ENCODE measurements around the gene ARHGEF35.
A peak's percentile ranks its signal among the peaks of the same experiment; 100 is the strongest.

The ARHGEF35 gene

GRCh38 chr7:144178380-144179164 is 17.1 kb downstream of the ARHGEF35 start:
- DNase-seq (ENCODE audit: low read depth) = peak; percentile 18

GRCh38 chr7:144174613-144175012 is 21.0 kb downstream of the ARHGEF35 start:
- no peak for DNase-seq (ENCODE audit: low read depth)

DNA sequence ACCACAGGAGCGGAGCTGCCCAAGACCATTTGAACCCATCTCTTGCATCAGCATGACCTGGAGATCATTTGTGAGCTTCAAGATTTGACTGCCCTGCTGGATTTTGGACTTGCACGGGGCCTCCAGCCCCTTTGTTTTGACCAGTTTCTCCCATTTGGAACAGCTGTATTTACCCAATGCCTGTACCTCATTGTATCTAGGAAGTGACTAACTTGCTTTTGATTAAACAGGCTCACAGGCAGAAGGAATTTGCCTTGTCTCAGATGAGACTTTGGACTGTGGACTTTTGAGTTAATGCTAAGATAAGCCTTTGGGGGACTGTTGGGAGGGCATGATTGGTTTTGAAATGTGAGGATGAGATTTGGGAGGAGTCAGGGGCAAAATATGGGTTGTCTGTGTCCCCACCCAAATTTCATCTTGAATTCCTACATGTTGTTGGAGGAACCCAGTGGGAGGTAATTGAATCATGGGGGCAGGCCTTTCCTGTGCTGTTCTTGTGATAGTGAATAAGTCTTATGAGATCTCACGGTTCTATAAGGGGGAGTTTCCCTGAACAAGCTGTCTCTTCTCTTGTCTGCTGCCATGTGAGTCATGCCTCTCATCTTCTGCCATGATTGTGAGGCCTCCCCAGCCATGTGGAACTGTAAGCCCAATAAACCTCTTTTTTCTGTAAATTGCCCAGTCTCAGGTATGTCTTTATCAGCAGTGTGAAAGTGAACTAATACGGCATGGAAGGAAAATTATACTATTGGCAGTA is 23.9 kb downstream of the ARHGEF35 start:
- DNase-seq (ENCODE audit: low read depth) = peak; percentile 62

DNA sequence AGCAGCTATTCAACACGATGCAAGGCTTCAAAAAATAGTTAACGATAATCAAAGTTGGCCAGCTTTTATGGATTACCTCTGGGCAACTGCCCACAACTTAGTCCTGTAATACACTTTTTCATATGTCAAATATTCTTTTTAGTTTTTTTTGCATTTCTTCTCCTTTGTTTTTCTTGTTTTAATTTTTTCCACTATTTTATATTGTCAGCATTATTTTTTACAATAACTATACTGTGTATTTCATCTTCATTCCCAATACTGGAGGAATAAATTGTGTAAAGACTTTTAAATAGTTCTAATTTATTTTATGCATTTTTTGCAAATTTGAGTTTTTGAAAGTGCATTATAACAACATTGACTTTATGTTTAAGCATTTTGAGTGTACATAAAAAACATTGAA is 30.8 kb downstream of the ARHGEF35 start:
- DNase-seq (ENCODE audit: low read depth) = no peak

GRCh38 chr7:144158861-144159260 is 36.8 kb downstream of the ARHGEF35 start:
- no peak for DNase-seq (ENCODE audit: low read depth)

DNA sequence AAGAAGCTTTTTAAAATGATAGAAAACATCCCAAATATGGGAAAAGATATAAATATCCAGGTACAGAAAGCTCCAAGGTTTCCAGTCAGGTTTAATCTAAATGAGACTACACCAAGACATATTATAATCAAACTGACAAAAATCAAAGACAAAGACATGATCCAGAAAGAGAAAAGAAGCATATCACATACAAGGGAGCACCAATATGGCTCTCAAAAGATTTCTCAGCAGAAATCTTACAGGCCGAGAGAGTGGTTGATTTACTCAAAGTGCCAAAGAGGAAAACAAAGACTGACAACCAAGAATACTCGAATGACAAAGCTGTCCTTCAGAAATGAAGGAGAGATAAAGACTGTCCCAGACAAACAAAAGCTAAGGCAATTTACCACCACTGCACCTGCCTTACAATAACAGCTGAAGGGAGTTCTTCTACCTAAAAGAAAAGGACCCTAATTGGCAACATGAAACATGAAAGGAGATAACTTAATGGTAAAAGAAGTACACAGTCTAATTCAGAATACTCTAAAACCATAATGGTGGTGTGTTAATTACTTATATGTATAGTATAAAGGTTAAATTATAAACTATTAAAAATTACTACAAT is 47.3 kb downstream of the ARHGEF35 start:
- no peak for DNase-seq (ENCODE audit: low read depth)

GRCh38 chr7:144144426-144144825 is 51.2 kb downstream of the ARHGEF35 start:
- DNase-seq (ENCODE audit: low read depth) = no peak

DNA sequence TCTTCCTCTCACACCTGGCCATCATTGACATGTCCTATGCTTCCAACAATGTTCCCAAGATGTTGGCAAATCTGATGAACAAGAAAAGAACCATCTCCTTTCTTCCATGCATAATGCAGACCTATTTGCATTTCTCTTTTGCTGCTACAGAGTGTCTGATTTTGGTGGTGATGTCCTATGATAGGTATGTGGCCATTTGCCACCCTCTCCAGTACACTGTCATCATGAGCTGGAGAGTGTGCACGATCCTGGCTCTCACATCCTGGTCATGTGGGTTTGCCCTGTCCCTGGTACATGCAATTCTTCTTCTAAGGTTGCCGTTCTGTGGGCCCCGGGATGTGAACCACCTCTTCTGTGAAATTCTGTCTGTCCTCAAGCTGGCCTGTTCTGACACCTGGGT is 53.4 kb downstream of the ARHGEF35 start:
- no peak for DNase-seq (ENCODE audit: low read depth)

DNA sequence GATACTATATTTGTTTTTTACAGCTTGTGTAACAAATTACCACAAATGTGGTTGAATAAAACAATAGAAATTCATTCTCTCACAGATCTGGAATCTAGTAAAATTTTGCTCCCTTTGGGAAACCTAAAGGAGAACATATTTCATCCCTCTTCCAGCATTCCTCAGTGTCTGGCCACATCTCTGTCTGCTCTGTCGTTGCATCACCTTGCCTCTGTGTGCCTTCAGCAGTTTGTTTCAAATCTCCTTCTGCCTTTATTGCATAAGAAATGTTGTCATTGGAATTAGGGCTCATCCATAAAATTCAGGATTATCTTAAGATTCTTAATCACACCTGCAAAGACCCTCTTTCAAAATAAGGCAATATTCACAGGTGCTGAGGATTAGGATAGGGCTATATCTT is 58.1 kb downstream of the ARHGEF35 start:
- peak; percentile 37 for DNase-seq (ENCODE audit: low read depth)

Data from amniotic epithelial cell (primary cell).